ENCODE results near the gene LHX4. TPM values are rescaled to one million over a fixed set of nuclear protein-coding genes. Genes with fewer than 3 reads are reported as not detected.

The LHX4 gene
- total RNA-seq, 1 donor from 2014 or later, result 0.12 TPM

- Mint-ChIP-seq H3K4me1 (ENCODE audit: low read depth) (no peaks in the 10 kb centered on the region), H3K36me3 (ENCODE audit: low read depth) (peaks cover 13% of the 10 kb centered on the region), H3K9me3 (ENCODE audit: low read depth) (no peaks in the 10 kb centered on the region), H3K4me3 (ENCODE audit: unreplicated experiment) (no peak overlapping the region), H3K27me3 (ENCODE audit: low read depth) (no peaks in the 10 kb centered on the region), H3K27ac (ENCODE audit: unreplicated experiment) (no peak overlapping the region)
- TF ChIP-seq CTCF (IDR thresholded peaks at IDR 0.05), result no peak
- DNase-seq (ENCODE audit: low spot score), result no peak
These were observed 53.0 kb downstream of the LHX4 start for GRCh38 chr1:180283098-180283497.

- DNase-seq (ENCODE audit: low spot score), result no peak
- H3K27me3 Mint-ChIP-seq (ENCODE audit: low read depth), result no peaks in the 10 kb centered on the region
- H3K4me3 Mint-ChIP-seq (ENCODE audit: unreplicated experiment), result no peak overlapping the region
- TF ChIP-seq CTCF (IDR thresholded peaks at IDR 0.05), result no peak
- H3K27ac Mint-ChIP-seq (ENCODE audit: unreplicated experiment), result no peak overlapping the region
- H3K36me3 Mint-ChIP-seq (ENCODE audit: low read depth), result peaks cover 11% of the 10 kb centered on the region
- no peaks in the 10 kb centered on the region for H3K4me1 Mint-ChIP-seq (ENCODE audit: low read depth)
- peaks cover 3% of the 10 kb centered on the region for H3K9me3 Mint-ChIP-seq (ENCODE audit: low read depth)
These were observed 56.4 kb downstream of the LHX4 start for GRCh38 chr1:180286417-180286816.

- peaks cover 13% of the 10 kb centered on the region for H3K36me3 Mint-ChIP-seq (ENCODE audit: low read depth)
- no peak for TF ChIP-seq CTCF (IDR thresholded peaks at IDR 0.05)
- H3K9me3 Mint-ChIP-seq (ENCODE audit: low read depth), result peaks cover 8% of the 10 kb centered on the region
- H3K27me3 Mint-ChIP-seq (ENCODE audit: low read depth), result no peaks in the 10 kb centered on the region
- H3K4me3 Mint-ChIP-seq (ENCODE audit: unreplicated experiment), result no peak overlapping the region
- no peak for DNase-seq (ENCODE audit: low spot score)
- no peaks in the 10 kb centered on the region for H3K4me1 Mint-ChIP-seq (ENCODE audit: low read depth)
- no peak overlapping the region for H3K27ac Mint-ChIP-seq (ENCODE audit: unreplicated experiment)
These were observed 58.1 kb downstream of the LHX4 start for GRCh38 chr1:180287988-180288705.

GRCh38 chr1:180288940-180289339 lies 58.9 kb downstream of the LHX4 start:
- Mint-ChIP-seq H3K27ac (ENCODE audit: unreplicated experiment) (no peak overlapping the region), H3K9me3 (ENCODE audit: low read depth) (peaks cover 8% of the 10 kb centered on the region), H3K4me1 (ENCODE audit: low read depth) (no peaks in the 10 kb centered on the region), H3K36me3 (ENCODE audit: low read depth) (peaks cover 10% of the 10 kb centered on the region), H3K27me3 (ENCODE audit: low read depth) (no peaks in the 10 kb centered on the region), H3K4me3 (ENCODE audit: unreplicated experiment) (no peak overlapping the region)
- DNase-seq (ENCODE audit: low spot score), result no peak
- no peak for TF ChIP-seq CTCF (IDR thresholded peaks at IDR 0.05)

GRCh38 chr1:180290265-180291001 lies 60.4 kb downstream of the LHX4 start:
- H3K27ac Mint-ChIP-seq (ENCODE audit: unreplicated experiment), result peak overlapping the region; percentile 9
- no peak for DNase-seq (ENCODE audit: low spot score)
- H3K4me1 Mint-ChIP-seq (ENCODE audit: low read depth), result no peaks in the 10 kb centered on the region
- no peaks in the 10 kb centered on the region for H3K27me3 Mint-ChIP-seq (ENCODE audit: low read depth)
- TF ChIP-seq CTCF (IDR thresholded peaks at IDR 0.05), result no peak
- H3K9me3 Mint-ChIP-seq (ENCODE audit: low read depth), result peaks cover 8% of the 10 kb centered on the region
- no peak overlapping the region for H3K4me3 Mint-ChIP-seq (ENCODE audit: unreplicated experiment)
- H3K36me3 Mint-ChIP-seq (ENCODE audit: low read depth), result peaks cover 8% of the 10 kb centered on the region
